HG03280 (cell line): Measurements from ENCODE around the gene PIN4.
"Not testable (repeated sequence)": the region's sequence is repeated elsewhere in the genome, so short reads cannot be mapped to it uniquely, and the experiment has no call there.

Experiments
- ATAC-seq: cut with Tn5 transposase; IDR thresholded peaks from one replicate; pipeline ENCODE4 v1.9.1; 2021; ENCODE audit warnings: mild to moderate bottlenecking, moderate library complexity; ENCODE audit not compliant: unreplicated experiment

Gene PIN4

GRCh38 chrX:72181178-72182125, at the start of gene PIN4:
TSS of gene PIN4 (plus strand) at chrX:72181757. CDS start at chrX:72181786, 29 bp downstream.
- ATAC-seq: peak; percentile 98

GRCh38 chrX:72132456-72132855, 49.1 kb upstream of the PIN4 start:
- ATAC-seq: no peak

GRCh38 chrX:72133851-72134546, 47.6 kb upstream of the PIN4 start:
- no peak for ATAC-seq

- ATAC-seq: no peak
Measured at GRCh38 chrX:72137846-72138495, 43.6 kb upstream of the PIN4 start.

- ATAC-seq: no peak
Measured at GRCh38 chrX:72139538-72139937, 42.0 kb upstream of the PIN4 start.

- peak; percentile 64 for ATAC-seq
Measured at GRCh38 chrX:72141372-72142004, 40.1 kb upstream of the PIN4 start.

- no peak for ATAC-seq
Measured at GRCh38 chrX:72142094-72142793, 39.3 kb upstream of the PIN4 start.

- no peak for ATAC-seq
Measured at GRCh38 chrX:72142794-72143608, 38.6 kb upstream of the PIN4 start.

- no peak for ATAC-seq
Measured at GRCh38 chrX:72143609-72143907, 38.0 kb upstream of the PIN4 start.

GRCh38 chrX:72145181-72145580, 36.4 kb upstream of the PIN4 start:
- ATAC-seq: no peak

- ATAC-seq: no peak
Measured at GRCh38 chrX:72146527-72146926, 35.0 kb upstream of the PIN4 start.

GRCh38 chrX:72158773-72159172, 22.8 kb upstream of the PIN4 start:
- no peak for ATAC-seq

- no peak for ATAC-seq
Measured at GRCh38 chrX:72159769-72160168, 21.8 kb upstream of the PIN4 start.

- no peak for ATAC-seq
Measured at GRCh38 chrX:72165551-72165950, 16.0 kb upstream of the PIN4 start.

GRCh38 chrX:72169008-72169728, 12.4 kb upstream of the PIN4 start:
- ATAC-seq: no peak

GRCh38 chrX:72176289-72176688, 5.3 kb upstream of the PIN4 start:
- not testable (repeated sequence) for ATAC-seq

GRCh38 chrX:72176981-72177380, 4.6 kb upstream of the PIN4 start:
- ATAC-seq: no peak

GRCh38 chrX:72180539-72180938, 1.0 kb upstream of the PIN4 start:
- no peak for ATAC-seq

- no peak for ATAC-seq
Measured at GRCh38 chrX:72182924-72183323, 1.4 kb downstream of the PIN4 start.
